Astrocyte of the hippocampus (primary cell): ENCODE results near the gene DGKG.

ENCODE experiments used
- DNase-seq: peaks from one replicate; pipeline ENCODE4 v3.0.0; 2011; ENCODE audit warnings: low read depth, low spot score

DGKG gene

GRCh38 chr3:186246941-186247340 is 115.1 kb downstream of the DGKG start:
- DNase-seq: no peak

DNA sequence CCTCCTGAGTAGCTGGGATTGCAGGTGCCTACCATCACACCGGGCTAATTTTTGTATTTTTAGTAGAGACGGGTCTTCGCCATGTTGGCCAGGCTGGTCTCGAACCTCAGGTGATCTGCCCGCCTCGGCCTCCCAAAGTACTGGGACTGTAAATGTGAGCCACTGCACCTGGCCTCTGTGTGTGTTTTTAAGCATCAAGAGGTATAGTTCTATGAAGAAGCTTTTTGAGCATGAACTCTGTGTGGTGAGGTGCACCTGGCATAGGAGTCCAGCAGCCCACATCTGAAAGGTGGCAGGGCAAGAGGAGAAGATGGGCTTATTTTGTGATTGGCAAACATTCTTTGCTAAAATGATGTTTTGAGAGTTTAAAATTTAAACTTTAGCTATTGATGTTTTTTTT is 118.0 kb downstream of the DGKG start:
- DNase-seq: no peak

GRCh38 chr3:186241910-186242821 is 119.9 kb downstream of the DGKG start:
- peak; percentile 77 for DNase-seq

- peak; percentile 72 for DNase-seq
These were observed 122.7 kb downstream of the DGKG start for GRCh38 chr3:186239321-186239720.

DNA sequence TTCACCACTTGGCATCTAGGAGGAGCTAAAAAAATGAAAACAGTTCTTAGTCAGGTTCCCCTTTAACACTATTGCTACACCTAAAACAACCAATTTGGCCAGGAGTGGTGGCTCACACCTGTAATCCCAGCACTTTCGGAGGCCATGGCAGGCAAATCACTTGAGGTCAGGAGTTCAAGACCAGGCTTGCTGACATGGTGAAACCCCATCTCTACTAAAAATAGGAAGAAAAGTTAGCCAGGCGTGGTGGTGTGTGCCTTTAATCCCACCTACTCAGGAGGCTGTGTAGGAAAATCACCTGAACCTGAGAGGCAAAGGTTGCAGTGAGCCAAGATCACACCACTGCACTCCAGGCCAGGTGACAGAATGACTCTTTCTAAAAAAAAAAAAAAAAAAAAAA is 124.1 kb downstream of the DGKG start:
- DNase-seq: no peak

DNA sequence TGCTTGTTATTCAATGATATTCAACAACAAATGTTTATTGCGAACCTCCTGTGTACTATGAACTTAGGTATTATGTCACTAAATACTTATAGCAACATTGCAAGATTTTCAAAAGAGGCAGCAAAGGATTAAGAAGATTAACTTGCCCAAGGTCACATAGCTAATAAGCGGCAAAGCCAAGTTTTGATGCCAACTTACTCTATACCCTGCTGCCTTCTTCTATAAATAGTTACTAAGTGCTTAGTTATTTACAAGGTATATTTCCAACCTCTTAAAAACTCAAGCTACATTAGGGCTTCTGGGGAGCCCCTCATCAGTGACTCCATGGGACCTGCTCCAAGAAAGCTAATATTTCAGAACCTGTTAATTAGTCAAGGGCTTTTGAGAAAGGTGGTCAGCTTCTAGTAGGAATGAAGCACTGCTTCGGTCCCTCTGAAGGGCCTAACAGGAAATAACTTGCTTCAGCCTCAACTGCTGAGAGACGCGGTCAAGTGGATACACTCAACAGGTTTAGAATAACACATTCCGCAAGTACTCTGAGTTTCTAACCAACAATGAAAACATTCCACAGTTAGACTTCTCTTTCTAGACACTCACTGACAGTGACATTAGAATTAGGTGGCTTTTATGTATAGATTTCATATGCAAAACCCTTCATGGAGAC is 125.5 kb downstream of the DGKG start:
- DNase-seq: no peak

GRCh38 chr3:186235554-186235953 is 126.5 kb downstream of the DGKG start:
- DNase-seq: no peak

- DNase-seq: no peak
These were observed 127.9 kb downstream of the DGKG start for GRCh38 chr3:186234152-186234551.

DNA sequence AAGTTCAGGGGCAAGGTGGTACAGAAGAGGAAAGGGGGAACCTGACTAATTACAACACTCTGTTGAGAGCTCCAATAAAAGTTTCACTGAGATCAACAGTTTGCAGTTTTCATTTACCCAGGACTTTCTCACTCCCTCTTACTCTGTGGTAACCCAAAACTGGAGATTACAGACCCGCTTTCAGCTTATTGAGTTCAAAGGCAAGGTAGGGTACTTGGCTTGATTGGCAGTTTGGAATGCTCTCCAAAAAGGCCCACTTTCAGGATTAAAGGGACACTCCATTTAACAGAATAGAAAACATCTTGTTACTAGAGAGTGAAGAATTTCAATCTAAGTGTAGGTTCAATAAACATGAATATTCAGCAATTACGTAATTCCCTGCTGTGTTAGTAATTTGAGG is 135.6 kb downstream of the DGKG start:
- DNase-seq: no peak

DNA sequence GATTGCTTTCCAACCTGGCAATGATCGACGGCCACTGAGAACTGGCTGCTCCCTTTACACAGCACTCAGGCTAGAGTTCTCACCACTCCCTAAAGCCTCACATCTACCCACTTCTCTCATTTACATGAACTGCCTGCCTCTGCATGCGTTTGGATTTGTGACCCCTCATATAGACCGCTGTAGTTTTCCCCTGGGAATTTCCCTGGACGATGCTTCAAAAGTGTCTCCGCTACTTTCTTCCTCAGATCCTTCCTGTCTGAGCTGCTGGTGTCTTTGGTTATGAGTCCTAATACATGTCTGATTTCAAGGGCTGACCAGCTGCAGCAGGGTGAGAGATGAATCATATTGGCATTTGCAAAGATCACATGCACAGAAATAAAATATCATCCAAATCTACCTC is 136.4 kb downstream of the DGKG start:
- DNase-seq: no peak

DNA sequence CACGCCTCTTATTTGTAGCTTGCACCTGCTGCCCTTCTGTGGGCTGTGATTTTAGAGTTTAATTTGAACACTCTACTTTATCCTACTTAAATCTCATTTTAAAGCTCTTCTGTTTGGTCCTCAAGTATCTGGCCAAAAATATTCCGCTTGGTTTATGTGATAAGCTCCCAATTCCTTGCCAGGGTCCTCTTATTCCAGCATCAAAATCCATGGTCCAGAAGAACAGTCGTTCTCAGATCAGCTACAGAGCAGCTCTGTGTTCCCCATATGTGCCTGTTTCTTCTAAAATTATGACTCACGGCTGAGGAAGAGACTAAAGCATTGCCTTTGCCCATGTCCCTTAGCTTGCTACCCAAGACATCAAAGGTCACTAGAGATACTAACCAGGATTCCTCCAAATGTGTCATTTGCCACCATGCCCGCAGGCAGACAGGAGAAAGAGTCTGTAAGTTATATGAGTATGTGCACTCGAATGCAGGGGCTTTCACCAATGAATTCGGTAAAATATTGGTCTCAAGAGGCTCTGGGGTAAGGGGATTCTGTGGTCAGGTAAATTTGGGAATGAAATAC is 137.9 kb downstream of the DGKG start:
- no peak for DNase-seq

DNA sequence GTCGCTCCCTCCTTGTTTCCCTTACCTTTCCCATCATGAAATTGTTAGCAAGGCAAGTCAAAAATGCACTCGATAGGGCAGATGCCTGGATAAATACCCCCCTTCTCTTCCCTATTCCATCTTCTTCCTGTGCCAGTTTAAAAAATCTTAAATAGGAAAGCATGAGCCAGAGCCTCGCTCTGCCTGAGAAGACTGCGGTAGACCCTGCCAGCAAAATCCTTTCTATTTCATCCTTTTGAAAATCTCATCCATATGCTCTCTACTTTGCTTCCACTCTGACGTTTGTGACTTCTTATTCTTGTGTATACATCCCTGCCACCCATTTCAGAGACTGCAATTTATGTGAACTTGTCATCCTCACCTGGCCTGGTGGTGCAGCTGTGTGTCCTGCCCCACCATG is 138.6 kb downstream of the DGKG start:
- DNase-seq: no peak

DNA sequence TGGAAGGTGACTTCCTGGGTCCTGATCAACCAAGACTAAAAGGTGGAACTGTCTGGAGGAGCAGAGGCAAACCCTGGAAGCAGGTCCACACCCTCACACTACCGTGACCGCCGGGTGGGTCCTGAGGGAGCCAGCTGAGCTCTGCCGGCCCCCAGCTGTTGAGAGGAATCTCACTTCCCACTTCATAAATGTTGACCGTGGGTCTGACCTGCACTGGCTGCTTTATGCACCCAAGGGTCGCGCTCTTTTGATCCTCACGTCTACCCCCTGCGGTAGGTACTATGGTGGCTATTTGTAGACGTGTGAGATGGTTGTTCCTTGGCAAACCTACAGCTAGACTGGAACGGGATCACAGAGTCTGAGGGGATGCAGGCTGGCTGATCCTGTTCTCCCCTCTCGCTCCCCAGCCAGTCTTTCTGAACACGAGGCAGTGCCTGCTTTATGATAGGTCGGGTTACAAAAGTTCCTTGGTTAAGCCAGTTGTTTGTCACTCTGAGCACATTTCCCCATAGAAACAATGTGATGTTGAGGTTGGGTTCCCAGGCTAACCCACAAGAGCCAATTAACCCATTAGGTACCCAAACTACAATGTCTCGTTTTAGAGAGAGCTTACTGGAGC is 140.2 kb downstream of the DGKG start:
- no peak for DNase-seq

GRCh38 chr3:186220911-186221645 is 141.0 kb downstream of the DGKG start:
- DNase-seq: no peak

DNA sequence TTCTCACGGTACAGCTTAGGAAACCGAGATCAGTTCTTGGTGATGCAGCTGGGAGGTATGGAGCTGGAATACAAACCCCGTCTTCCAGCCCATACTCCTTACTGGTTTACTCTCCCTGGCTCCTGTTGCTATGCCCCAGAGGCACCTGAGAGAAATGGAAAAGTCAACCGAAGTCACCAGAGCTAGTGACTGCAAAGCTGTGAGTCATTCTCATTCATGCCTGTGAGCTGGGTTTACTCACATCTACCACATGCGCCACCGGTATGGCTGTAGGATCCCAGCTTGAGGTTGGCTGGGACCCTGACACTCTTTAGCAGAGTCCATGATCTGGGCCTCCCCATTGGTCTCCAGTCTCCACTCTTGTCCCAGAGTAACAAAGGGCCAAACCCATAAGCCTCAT is 141.7 kb downstream of the DGKG start:
- peak; percentile 40 for DNase-seq

DNA sequence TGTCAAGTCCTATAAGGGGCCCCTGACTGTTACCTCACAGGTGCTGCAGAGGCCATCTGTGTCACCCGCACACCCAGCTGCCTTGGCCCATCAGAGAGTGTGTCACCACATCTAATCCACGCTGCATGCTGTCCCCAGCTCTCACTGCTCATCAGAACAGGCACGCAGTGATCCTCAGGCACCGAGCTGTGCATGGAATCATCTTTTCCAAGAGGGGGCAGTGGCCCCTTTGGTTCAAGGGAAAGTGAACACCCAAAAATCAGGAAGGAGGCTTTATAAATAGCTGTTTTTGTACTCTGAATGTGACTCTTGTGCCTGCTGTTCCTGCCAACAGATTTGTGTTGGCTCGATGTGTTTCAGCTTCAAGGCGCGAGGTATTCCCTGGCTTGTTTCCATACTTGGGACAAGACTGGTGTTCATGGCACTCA is 142.8 kb downstream of the DGKG start:
- peak; percentile 17 for DNase-seq

DNA sequence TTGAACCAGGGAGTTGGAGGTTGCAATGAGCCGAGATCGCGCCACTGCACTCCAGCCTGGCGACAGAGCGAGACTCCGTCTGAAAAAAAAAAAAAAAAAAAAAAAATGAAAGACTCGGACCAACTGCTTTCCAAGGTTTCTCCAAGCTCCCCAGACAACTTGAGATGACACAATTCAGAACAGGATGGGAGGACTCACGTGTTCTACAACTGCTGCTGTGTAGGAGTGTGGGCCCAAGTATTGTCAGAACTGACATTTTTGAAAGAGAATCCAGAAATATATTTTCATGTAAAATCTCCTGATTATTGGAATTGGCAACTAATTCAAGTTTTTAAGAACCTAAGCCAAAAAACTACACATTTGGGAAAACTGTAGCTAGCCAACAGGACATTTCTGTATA is 143.6 kb downstream of the DGKG start:
- DNase-seq: no peak

- DNase-seq: peak; percentile 67
These were observed 144.2 kb downstream of the DGKG start for GRCh38 chr3:186217820-186218164.

DNA sequence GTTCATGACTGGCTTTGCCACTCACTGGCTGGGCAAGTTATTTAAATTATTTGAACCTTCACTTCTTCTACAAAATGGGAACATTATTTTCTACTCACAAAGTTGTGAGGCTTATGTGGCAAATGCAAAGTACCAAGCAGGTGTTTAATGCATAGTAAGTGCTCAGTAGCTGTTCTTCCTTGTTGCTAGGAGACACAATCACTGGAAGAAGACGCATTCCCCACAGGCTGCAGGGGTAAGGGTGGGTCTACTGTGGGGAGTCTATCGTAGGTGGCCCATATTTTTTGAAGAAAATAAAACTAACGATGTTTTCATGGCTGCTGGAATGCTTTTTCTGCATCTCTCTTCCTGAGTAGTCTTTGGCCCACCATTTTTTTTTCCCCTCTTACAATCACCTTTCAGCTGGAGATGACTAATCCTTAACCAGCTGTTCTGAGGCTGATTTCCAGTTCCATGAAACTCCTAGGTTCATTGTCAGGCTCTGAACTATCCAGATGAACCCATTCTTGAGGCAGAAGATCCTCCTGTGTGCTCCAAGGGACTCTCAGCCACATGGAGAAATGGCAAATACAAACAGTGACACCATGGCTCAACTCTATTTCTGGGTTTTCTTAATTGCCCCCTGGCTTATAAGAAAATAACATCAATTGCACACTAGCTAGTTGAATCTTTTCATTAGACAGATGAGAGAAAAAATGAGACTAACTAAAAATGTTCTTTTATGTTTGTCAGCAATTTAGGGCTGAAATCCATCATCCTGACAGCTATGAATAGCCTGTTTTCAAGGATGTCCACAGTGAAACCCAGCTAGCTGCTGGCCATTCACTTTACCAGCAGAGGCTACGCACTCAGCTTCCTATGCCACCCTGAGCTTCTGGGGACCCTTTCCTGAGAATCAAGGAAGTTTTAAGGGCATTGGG is 144.9 kb downstream of the DGKG start:
- no peak for DNase-seq

DNA sequence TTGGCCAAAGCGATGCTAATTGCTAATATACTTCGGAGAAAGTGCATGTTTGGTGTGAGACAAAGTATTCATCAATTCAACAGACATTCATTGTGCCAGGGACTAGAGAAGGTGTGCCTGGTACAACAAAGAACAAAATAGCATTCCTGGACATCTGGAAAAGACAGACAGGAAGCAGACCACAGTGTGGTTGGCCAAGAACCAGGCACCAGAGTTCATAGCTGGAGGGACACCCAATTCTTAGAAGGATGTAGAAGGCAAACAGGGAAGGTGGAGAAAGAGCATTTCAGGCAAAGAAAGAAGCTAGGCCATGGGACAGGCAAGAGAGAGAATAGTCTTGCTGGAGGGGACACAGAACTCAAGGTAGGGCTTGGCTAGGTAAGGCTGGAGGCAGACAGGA is 147.4 kb downstream of the DGKG start:
- no peak for DNase-seq

- DNase-seq: no peak
These were observed 148.1 kb downstream of the DGKG start for GRCh38 chr3:186213946-186214345.
